ENCODE measurements around the gene PIN4.

DNA sequence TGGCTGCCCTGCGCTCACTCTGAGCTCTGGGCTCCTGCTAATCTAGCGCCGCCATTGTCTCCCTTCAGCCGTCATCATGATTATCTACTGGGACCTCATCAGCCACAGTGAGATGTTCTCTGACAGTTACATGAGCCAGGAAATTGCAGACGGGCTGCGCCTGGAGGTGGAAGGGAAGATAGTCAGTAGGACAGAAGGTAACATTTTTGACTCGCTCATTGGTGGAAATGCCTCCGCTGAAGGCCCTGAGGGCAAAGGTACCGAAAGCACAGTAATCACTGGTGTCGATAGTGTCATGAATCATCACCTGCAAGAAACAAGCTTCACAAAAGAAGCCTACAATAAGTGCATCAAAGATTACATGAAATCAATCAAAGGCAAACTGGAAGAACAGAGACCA, 21.8 kb upstream of the PIN4 start:
- TF ChIP-seq, protein P1, sequence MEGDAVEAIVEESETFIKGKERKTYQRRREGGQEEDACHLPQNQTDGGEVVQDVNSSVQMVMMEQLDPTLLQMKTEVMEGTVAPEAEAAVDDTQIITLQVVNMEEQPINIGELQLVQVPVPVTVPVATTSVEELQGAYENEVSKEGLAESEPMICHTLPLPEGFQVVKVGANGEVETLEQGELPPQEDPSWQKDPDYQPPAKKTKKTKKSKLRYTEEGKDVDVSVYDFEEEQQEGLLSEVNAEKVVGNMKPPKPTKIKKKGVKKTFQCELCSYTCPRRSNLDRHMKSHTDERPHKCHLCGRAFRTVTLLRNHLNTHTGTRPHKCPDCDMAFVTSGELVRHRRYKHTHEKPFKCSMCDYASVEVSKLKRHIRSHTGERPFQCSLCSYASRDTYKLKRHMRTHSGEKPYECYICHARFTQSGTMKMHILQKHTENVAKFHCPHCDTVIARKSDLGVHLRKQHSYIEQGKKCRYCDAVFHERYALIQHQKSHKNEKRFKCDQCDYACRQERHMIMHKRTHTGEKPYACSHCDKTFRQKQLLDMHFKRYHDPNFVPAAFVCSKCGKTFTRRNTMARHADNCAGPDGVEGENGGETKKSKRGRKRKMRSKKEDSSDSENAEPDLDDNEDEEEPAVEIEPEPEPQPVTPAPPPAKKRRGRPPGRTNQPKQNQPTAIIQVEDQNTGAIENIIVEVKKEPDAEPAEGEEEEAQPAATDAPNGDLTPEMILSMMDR (IDR thresholded peaks at IDR 0.05) = no peak
- TF ChIP-seq POLR2A (IDR thresholded peaks at IDR 0.05) = no peak

Data from body of pancreas (tissue), 4 donors.